GM23338 (cell line): ENCODE results near the gene CCRL2. TPM values are rescaled to one million over a fixed set of nuclear protein-coding genes. Genes with fewer than 3 reads are reported as not detected.

Source experiments
- ATAC-seq: fragments of 200-7000 bp; cut with Tn5 transposase; 3 replicates; pipeline ENCODE4 v1.9.1; 2020
- DNase-seq: peaks from one replicate; pipeline ENCODE4 v3.0.0-alpha.2; 2015; ENCODE audit warnings: low spot score
- H2AFZ ChIP-seq: fragments of 200-600 bp; sonication (generic); 2 replicates; pipeline ENCODE4 v1.8.0; 2016; ENCODE audit warnings: antibody characterized with exemption, mild to moderate bottlenecking, moderate library complexity
- H3F3A ChIP-seq: fragments of 200-600 bp; sonication (generic); replicated peaks from 2 replicates; pipeline ENCODE4 v1.8.0; 2017; ENCODE audit warnings: antibody characterized with exemption, mixed run types, low read depth
- H3K27ac ChIP-seq: fragments of 200-600 bp; sonication (generic); 2 replicates; pipeline ENCODE4 v1.6.1; 2016; ENCODE audit warnings: low read depth
- H3K27me3 ChIP-seq: fragments of 200-600 bp; sonication (generic); 2 replicates; pipeline ENCODE4 v1.8.0; 2016; ENCODE audit warnings: mild to moderate bottlenecking, mixed run types, moderate library complexity; ENCODE audit not compliant: insufficient read depth
- H3K36me3 ChIP-seq: fragments of 200-600 bp; sonication (generic); 2 replicates; pipeline ENCODE4 v1.8.0; 2016; ENCODE audit warnings: mild to moderate bottlenecking; ENCODE audit not compliant: insufficient read depth
- H3K4me1 ChIP-seq: fragments of 200-600 bp; sonication (generic); 2 replicates; pipeline ENCODE4 v1.8.0; 2016; ENCODE audit warnings: mild to moderate bottlenecking, moderate library complexity; ENCODE audit not compliant: insufficient read depth
- H3K4me2 ChIP-seq: fragments of 200-600 bp; sonication (generic); 2 replicates; pipeline ENCODE4 v1.7.1; 2017; ENCODE audit warnings: mixed run types
- H3K4me3 ChIP-seq: fragments of 200-600 bp; sonication (generic); 2 replicates; pipeline ENCODE4 v1.6.1; 2016; ENCODE audit warnings: mixed run types
- H3K79me2 ChIP-seq: fragments of 200-600 bp; sonication (generic); replicated peaks from 2 replicates; pipeline ENCODE4 v1.8.0; 2017; ENCODE audit warnings: mild to moderate bottlenecking; ENCODE audit not compliant: insufficient read depth
- H3K9me2 ChIP-seq: fragments of 200-600 bp; sonication (generic); 2 replicates; pipeline ENCODE4 v1.8.0; 2017; ENCODE audit not compliant: insufficient read depth
- H4K20me1 ChIP-seq: fragments of 200-600 bp; sonication (generic); replicated peaks from 2 replicates; pipeline ENCODE4 v1.8.0; 2017; ENCODE audit warnings: mild to moderate bottlenecking; ENCODE audit not compliant: insufficient read depth
- H3K27ac Mint-ChIP-seq: 2 replicates; pipeline ENCODE4 v1.8.0; 2020; ENCODE audit warnings: inconsistent platforms, mild to moderate bottlenecking, moderate library complexity, mixed read lengths
- H3K27me3 Mint-ChIP-seq: 3 replicates; pipeline ENCODE4 v1.8.0; 2022; ENCODE audit warnings: low read depth, mild to moderate bottlenecking, moderate library complexity, mixed read lengths, inconsistent platforms; ENCODE audit not compliant: insufficient read depth, poor library complexity
- H3K36me3 Mint-ChIP-seq: 3 replicates; pipeline ENCODE4 v1.8.0; 2021; ENCODE audit warnings: low read depth, mild to moderate bottlenecking, inconsistent platforms, moderate library complexity, mixed read lengths
- H3K4me1 Mint-ChIP-seq: 3 replicates; pipeline ENCODE4 v1.8.0; 2020; ENCODE audit warnings: mild to moderate bottlenecking, inconsistent platforms, mixed read lengths
- H3K4me3 Mint-ChIP-seq: 3 replicates; pipeline ENCODE4 v1.8.0; 2021; ENCODE audit warnings: moderate library complexity, mild to moderate bottlenecking, inconsistent platforms, mixed read lengths
- H3K9me3 Mint-ChIP-seq: 3 replicates; pipeline ENCODE4 v1.8.0; 2020; ENCODE audit warnings: moderate library complexity, mild to moderate bottlenecking, inconsistent platforms, mixed read lengths
- CREB1 ChIP-seq: fragments of 250-450 bp; sonication (Bioruptor Pico); IDR thresholded peaks from 2 replicates; pipeline ENCODE4 v1.5.0; 2020; ENCODE audit warnings: low read depth, mild to moderate bottlenecking, moderate library complexity
- EZH2phosphoT487 ChIP-seq: fragments of 200-600 bp; sonication (generic); IDR thresholded peaks from one replicate; pipeline ENCODE4 v1.8.1; 2018; ENCODE audit warnings: antibody characterized with exemption; ENCODE audit not compliant: unreplicated experiment
- JUNB ChIP-seq: IDR thresholded peaks from one replicate; pipeline ENCODE4 v1.6.1; 2016; ENCODE audit warnings: antibody characterized with exemption; ENCODE audit not compliant: unreplicated experiment
- NANOG ChIP-seq: IDR thresholded peaks from 2 replicates; pipeline ENCODE4 v1.6.1; 2016; ENCODE audit warnings: antibody characterized with exemption, borderline replicate concordance
- POLR2AphosphoS5 ChIP-seq: IDR thresholded peaks from 2 replicates; pipeline ENCODE4 v1.6.1; 2016; ENCODE audit warnings: antibody characterized with exemption, low read depth
- STAT1 ChIP-seq: IDR thresholded peaks from one replicate; pipeline ENCODE4 v1.6.1; 2016; ENCODE audit warnings: antibody characterized with exemption; ENCODE audit not compliant: unreplicated experiment
- ZNF114 ChIP-seq: fragments of 250-450 bp; sonication (Bioruptor Pico); IDR thresholded peaks from 2 replicates; pipeline ENCODE4 v1.5.0; 2020; ENCODE audit warnings: mild to moderate bottlenecking, moderate library complexity
- polyA plus RNA-seq: library from polyadenylated mRNA; unstranded; fragments of >200 nt; fragmentation: Nextera tagmentation; extraction: Ambion mirVana; gene quantifications from 2 replicates; pipeline ENCODE4 v1.2.1, GENCODE V29; 2016
- total RNA-seq: library from RNA; depleted of rRNA; stranded (reverse); fragments of >200 nt; shearing (Covaris generic); gene quantifications from 2 replicates; pipeline ENCODE4 v1.2.3, GENCODE V29; 2014
- TF ChIP-seq, protein P1 (sequence below): IDR thresholded peaks from 2 replicates; pipeline ENCODE4 v1.6.1; 2016; ENCODE audit warnings: antibody characterized with exemption
- TF ChIP-seq, protein P2 (sequence below): fragments of 250-450 bp; sonication (Bioruptor Pico); IDR thresholded peaks from 2 replicates; pipeline ENCODE4 v1.5.0; 2020; ENCODE audit warnings: mild to moderate bottlenecking, moderate library complexity

The CCRL2 gene
- total and polyA plus RNA-seq, 2 experiments from 2014 or later, result not detected

- Histone ChIP-seq H3K4me2 (no peak overlapping the region), H3K4me1 (peaks cover 21% of the 10 kb centered on the region), H3K27ac (no peak overlapping the region), H3F3A (no peaks in the 10 kb centered on the region), H4K20me1 (no peaks in the 10 kb centered on the region), H3K4me3 (no peak overlapping the region), H3K9me2 (peaks cover 3% of the 10 kb centered on the region; the same call in 1 of the 2 replicates), H3K36me3 (no peaks in the 10 kb centered on the region), H3K27me3 (no peaks in the 10 kb centered on the region), H2AFZ (peak overlapping the region; percentile 66), H3K79me2 (no peaks in the 10 kb centered on the region)
- no peak for ATAC-seq
- Mint-ChIP-seq H3K4me1 (peaks cover 31% of the 10 kb centered on the region), H3K27me3 (no peaks in the 10 kb centered on the region), H3K9me3 (no peaks in the 10 kb centered on the region), H3K36me3 (no peaks in the 10 kb centered on the region), H3K4me3 (no peak overlapping the region), H3K27ac (no peak overlapping the region)
- DNase-seq, result no peak
- TF ChIP-seq JUNB (no peak), POLR2AphosphoS5 (no peak), NANOG (no peak), CREB1 (CRISPR knock-in tag) (no peak)
- TF ChIP-seq, protein P1, sequence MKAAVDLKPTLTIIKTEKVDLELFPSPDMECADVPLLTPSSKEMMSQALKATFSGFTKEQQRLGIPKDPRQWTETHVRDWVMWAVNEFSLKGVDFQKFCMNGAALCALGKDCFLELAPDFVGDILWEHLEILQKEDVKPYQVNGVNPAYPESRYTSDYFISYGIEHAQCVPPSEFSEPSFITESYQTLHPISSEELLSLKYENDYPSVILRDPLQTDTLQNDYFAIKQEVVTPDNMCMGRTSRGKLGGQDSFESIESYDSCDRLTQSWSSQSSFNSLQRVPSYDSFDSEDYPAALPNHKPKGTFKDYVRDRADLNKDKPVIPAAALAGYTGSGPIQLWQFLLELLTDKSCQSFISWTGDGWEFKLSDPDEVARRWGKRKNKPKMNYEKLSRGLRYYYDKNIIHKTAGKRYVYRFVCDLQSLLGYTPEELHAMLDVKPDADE, result no peak
These were observed 23.7 kb upstream of the CCRL2 start for GRCh38 chr3:46383211-46383950.

GRCh38 chr3:46383951-46384330 lies 23.1 kb upstream of the CCRL2 start:
- Histone ChIP-seq H3K4me2 (no peak overlapping the region), H4K20me1 (no peaks in the 10 kb centered on the region), H3K4me1 (peaks cover 21% of the 10 kb centered on the region), H3F3A (no peaks in the 10 kb centered on the region), H3K27ac (no peak overlapping the region), H3K79me2 (no peaks in the 10 kb centered on the region), H3K36me3 (no peaks in the 10 kb centered on the region), H3K27me3 (no peaks in the 10 kb centered on the region), H3K4me3 (no peak overlapping the region), H3K9me2 (peaks cover 3% of the 10 kb centered on the region; the same call in 1 of the 2 replicates), H2AFZ (peak overlapping the region; percentile 66)
- peaks cover 31% of the 10 kb centered on the region for H3K4me1 Mint-ChIP-seq
- DNase-seq (no peak), ATAC-seq (no peak)
- no peaks in the 10 kb centered on the region for H3K9me3 Mint-ChIP-seq
- no peaks in the 10 kb centered on the region for H3K36me3 Mint-ChIP-seq
- no peaks in the 10 kb centered on the region for H3K27me3 Mint-ChIP-seq
- no peak for TF ChIP-seq POLR2AphosphoS5
- TF ChIP-seq, protein P2, sequence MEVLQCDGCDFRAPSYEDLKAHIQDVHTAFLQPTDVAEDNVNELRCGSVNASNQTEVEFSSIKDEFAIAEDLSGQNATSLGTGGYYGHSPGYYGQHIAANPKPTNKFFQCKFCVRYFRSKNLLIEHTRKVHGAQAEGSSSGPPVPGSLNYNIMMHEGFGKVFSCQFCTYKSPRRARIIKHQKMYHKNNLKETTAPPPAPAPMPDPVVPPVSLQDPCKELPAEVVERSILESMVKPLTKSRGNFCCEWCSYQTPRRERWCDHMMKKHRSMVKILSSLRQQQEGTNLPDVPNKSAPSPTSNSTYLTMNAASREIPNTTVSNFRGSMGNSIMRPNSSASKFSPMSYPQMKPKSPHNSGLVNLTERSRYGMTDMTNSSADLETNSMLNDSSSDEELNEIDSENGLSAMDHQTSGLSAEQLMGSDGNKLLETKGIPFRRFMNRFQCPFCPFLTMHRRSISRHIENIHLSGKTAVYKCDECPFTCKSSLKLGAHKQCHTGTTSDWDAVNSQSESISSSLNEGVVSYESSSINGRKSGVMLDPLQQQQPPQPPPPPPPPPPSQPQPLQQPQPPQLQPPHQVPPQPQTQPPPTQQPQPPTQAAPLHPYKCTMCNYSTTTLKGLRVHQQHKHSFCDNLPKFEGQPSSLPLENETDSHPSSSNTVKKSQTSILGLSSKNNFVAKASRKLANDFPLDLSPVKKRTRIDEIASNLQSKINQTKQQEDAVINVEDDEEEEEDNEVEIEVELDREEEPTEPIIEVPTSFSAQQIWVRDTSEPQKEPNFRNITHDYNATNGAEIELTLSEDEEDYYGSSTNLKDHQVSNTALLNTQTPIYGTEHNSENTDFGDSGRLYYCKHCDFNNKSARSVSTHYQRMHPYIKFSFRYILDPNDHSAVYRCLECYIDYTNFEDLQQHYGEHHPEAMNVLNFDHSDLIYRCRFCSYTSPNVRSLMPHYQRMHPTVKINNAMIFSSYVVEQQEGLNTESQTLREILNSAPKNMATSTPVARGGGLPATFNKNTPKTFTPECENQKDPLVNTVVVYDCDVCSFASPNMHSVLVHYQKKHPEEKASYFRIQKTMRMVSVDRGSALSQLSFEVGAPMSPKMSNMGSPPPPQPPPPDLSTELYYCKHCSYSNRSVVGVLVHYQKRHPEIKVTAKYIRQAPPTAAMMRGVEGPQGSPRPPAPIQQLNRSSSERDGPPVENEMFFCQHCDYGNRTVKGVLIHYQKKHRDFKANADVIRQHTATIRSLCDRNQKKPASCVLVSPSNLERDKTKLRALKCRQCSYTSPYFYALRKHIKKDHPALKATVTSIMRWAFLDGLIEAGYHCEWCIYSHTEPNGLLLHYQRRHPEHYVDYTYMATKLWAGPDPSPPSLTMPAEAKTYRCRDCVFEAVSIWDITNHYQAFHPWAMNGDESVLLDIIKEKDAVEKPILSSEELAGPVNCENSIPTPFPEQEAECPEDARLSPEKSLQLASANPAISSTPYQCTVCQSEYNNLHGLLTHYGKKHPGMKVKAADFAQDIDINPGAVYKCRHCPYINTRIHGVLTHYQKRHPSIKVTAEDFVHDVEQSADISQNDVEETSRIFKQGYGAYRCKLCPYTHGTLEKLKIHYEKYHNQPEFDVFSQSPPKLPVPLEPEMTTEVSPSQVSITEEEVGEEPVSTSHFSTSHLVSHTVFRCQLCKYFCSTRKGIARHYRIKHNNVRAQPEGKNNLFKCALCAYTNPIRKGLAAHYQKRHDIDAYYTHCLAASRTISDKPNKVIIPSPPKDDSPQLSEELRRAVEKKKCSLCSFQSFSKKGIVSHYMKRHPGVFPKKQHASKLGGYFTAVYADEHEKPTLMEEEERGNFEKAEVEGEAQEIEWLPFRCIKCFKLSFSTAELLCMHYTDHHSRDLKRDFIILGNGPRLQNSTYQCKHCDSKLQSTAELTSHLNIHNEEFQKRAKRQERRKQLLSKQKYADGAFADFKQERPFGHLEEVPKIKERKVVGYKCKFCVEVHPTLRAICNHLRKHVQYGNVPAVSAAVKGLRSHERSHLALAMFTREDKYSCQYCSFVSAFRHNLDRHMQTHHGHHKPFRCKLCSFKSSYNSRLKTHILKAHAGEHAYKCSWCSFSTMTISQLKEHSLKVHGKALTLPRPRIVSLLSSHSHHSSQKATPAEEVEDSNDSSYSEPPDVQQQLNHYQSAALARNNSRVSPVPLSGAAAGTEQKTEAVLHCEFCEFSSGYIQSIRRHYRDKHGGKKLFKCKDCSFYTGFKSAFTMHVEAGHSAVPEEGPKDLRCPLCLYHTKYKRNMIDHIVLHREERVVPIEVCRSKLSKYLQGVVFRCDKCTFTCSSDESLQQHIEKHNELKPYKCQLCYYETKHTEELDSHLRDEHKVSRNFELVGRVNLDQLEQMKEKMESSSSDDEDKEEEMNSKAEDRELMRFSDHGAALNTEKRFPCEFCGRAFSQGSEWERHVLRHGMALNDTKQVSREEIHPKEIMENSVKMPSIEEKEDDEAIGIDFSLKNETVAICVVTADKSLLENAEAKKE (CRISPR knock-in tag), result no peak
- no peak for TF ChIP-seq STAT1
- TF ChIP-seq, protein P1, result no peak
- TF ChIP-seq EZH2phosphoT487, result no peak
- TF ChIP-seq ZNF114 (CRISPR knock-in tag), result no peak
- TF ChIP-seq JUNB, result no peak
- no peak overlapping the region for H3K4me3 Mint-ChIP-seq
- no peak overlapping the region for H3K27ac Mint-ChIP-seq
